Keratinocyte (primary cell): Measurements from ENCODE around the gene RARA. TPM values are rescaled to one million over a fixed set of nuclear protein-coding genes. Genes with fewer than 3 reads are reported as not detected.

Experiments used
- DNase-seq: peaks from one replicate; pipeline ENCODE4 v3.0.0-alpha.2; 2011; ENCODE audit warnings: low read depth, missing footprints, low spot score
- FAIRE-seq: peaks from 2 replicates; lab custom pipeline; 2011; peaks lifted over from hg19 to GRCh38; lab: Jason Lieb, UNC
- H2AFZ ChIP-seq: 2 replicates; pipeline ENCODE4 v1.6.0; 2012; ENCODE audit warnings: low read length, control low read depth, inconsistent platforms; ENCODE audit not compliant: control insufficient read depth
- H3K27ac ChIP-seq: 2 replicates; pipeline ENCODE4 v1.5.1; 2011; ENCODE audit warnings: low read length; ENCODE audit not compliant: control insufficient read depth, insufficient read depth
- H3K27me3 ChIP-seq: 3 replicates; pipeline ENCODE4 v1.6.0; 2011; ENCODE audit warnings: low read length; ENCODE audit not compliant: control insufficient read depth, insufficient read depth; ENCODE audit errors: extremely low read depth
- H3K36me3 ChIP-seq, 2 experiments: 2 replicates in 1 of 2; 3 replicates in 1 of 2; pipeline ENCODE4 v1.5.1; 2011; ENCODE audit warnings: low read length in 2 of 2, mild to moderate bottlenecking in 1 of 2; ENCODE audit not compliant: control insufficient read depth in 2 of 2, insufficient read depth in 2 of 2; ENCODE audit errors: extremely low read depth in 1 of 2
- H3K4me1 ChIP-seq: 3 replicates; pipeline ENCODE4 v1.5.1; 2011; ENCODE audit warnings: low read length; ENCODE audit not compliant: control insufficient read depth, insufficient read depth; ENCODE audit errors: extremely low read depth
- H3K4me2 ChIP-seq: 3 replicates; pipeline ENCODE4 v1.6.0; 2011; ENCODE audit warnings: low read depth, low read length; ENCODE audit not compliant: control insufficient read depth, insufficient read depth; ENCODE audit errors: extremely low read depth
- H3K4me3 ChIP-seq, 3 experiments: fragments of 200-600 bp in 1 of 3; sonication (generic) in 1 of 3; 2 replicates in 2 of 3; 3 replicates in 1 of 3; pipeline ENCODE4 v1.5.1; 2011 to 2016; ENCODE audit warnings: low read length in 3 of 3, mild to moderate bottlenecking in 3 of 3, control low read depth in 2 of 3, inconsistent platforms in 1 of 3, low read depth in 1 of 3, mixed read lengths in 1 of 3, mixed run types in 1 of 3, moderate library complexity in 1 of 3; ENCODE audit not compliant: control insufficient read depth in 2 of 3, insufficient read depth in 2 of 3; ENCODE audit errors: extremely low read depth in 1 of 3
- H3K79me2 ChIP-seq: 2 replicates; pipeline ENCODE4 v1.6.0; 2012; ENCODE audit warnings: low read length; ENCODE audit not compliant: control insufficient read depth, insufficient read depth
- H3K9ac ChIP-seq: 3 replicates; pipeline ENCODE4 v1.6.0; 2011; ENCODE audit warnings: low read length; ENCODE audit not compliant: control insufficient read depth, insufficient read depth; ENCODE audit errors: extremely low read depth
- H3K9me1 ChIP-seq: 3 replicates; pipeline ENCODE4 v1.6.0; 2011; ENCODE audit warnings: low read length; ENCODE audit not compliant: control insufficient read depth, insufficient read depth; ENCODE audit errors: extremely low read depth
- H3K9me3 ChIP-seq: 2 replicates; pipeline ENCODE4 v1.5.1; 2012; ENCODE audit warnings: low read depth, low read length; ENCODE audit not compliant: control insufficient read depth
- H4K20me1 ChIP-seq: 3 replicates; pipeline ENCODE4 v1.6.0; 2011; ENCODE audit warnings: low read length; ENCODE audit not compliant: control insufficient read depth, insufficient read depth; ENCODE audit errors: extremely low read depth
- CTCF ChIP-seq, 3 experiments: IDR thresholded peaks in 1 of 3; conservative IDR thresholded peaks in 1 of 3; optimal IDR thresholded peaks in 1 of 3; 2 replicates in 2 of 3; 3 replicates in 1 of 3; pipeline versions ENCODE3 to v1.5.1; 2011; ENCODE audit warnings: low read length in 3 of 3, mild to moderate bottlenecking in 3 of 3, moderate library complexity in 2 of 3, control low read depth in 1 of 3, inconsistent platforms in 1 of 3; ENCODE audit not compliant: insufficient read depth in 2 of 3; ENCODE audit errors: extremely low read depth in 1 of 3
- EZH2 ChIP-seq: IDR thresholded peaks from one replicate; pipeline ENCODE4 v1.6.1; 2012; ENCODE audit warnings: inconsistent platforms, mild to moderate bottlenecking, low read length, moderate library complexity
- dilution Hi-C: fragments of 300-500 bp; cut with MboI; formaldehyde crosslinking; loops from one replicate; pipeline ENCODE4 v1.7.0; 2020; ENCODE audit warnings: low sequenced_read_pairs; ENCODE audit not compliant: extremely low pct_ligation_motif_present
- polyA plus RNA-seq, 5 experiments: library from polyadenylated mRNA; depleted of rRNA in 3 of 5; stranded (reverse) in 3 of 5; stranded (forward) in 1 of 5; unstranded in 1 of 5; fragments of >200 nt; gene quantifications; 1 replicate in 1 of 5; 2 replicates in 3 of 5; 3 replicates in 1 of 5; pipeline versions ENCODE4 v1.2.1 to v1.2.3, GENCODE V29; 2011 to 2012; ENCODE audit warnings: missing spikeins in 2 of 5, low read depth in 1 of 5, low replicate concordance in 1 of 5

Gene RARA
- polyA plus RNA-seq, 1 donor (not counting 4 experiments of a cell fraction or from before 2014, with no cell fraction given) = 3.8 TPM

- Histone ChIP-seq H3K4me3 (no peak overlapping the region), H3K36me3 (peaks cover 14 to 15% of the 10 kb centered on the region in 2 experiments), H2AFZ (no peak overlapping the region), H3K27me3 (no peaks in the 10 kb centered on the region), H3K79me2 (peaks cover 5% of the 10 kb centered on the region), H3K4me1 (peaks cover 8% of the 10 kb centered on the region), H3K27ac (no peak overlapping the region), H4K20me1 (no peaks in the 10 kb centered on the region), H3K9me1 (no peaks in the 10 kb centered on the region), H3K9me3 (no peaks in the 10 kb centered on the region), H3K4me2 (no peak overlapping the region), H3K9ac (no peak overlapping the region)
- FAIRE-seq (no peak), DNase-seq (no peak)
- TF ChIP-seq CTCF (optimal IDR thresholded peaks at IDR 0.05 in 1 of 3, IDR thresholded peaks at IDR 0.05 in 1 of 3, conservative IDR thresholded peaks at IDR 0.05 in 1 of 3; ENCODE audit: extremely low read depth in 1 of 3, insufficient read depth in 2 of 3, low read length in 3 of 3) (peak; percentile 73 to 94 (median 91)), EZH2 (no peak)
- dilution Hi-C loops = no loop called here
These were observed 46.3 kb downstream of the RARA start for GRCh38 chr17:40355123-40355803.

- Histone ChIP-seq H3K27me3 (no peaks in the 10 kb centered on the region), H3K9me1 (no peaks in the 10 kb centered on the region), H3K27ac (no peak overlapping the region), H3K36me3 (peaks cover 14 to 15% of the 10 kb centered on the region in 2 experiments), H4K20me1 (no peaks in the 10 kb centered on the region), H2AFZ (no peak overlapping the region), H3K79me2 (no peaks in the 10 kb centered on the region), H3K4me3 (no peak overlapping the region), H3K9me3 (no peaks in the 10 kb centered on the region), H3K9ac (no peak overlapping the region), H3K4me2 (no peak overlapping the region), H3K4me1 (peaks cover 3% of the 10 kb centered on the region)
- DNase-seq = no peak
- no peak for FAIRE-seq
- TF ChIP-seq CTCF (optimal IDR thresholded peaks at IDR 0.05 in 1 of 3, IDR thresholded peaks at IDR 0.05 in 1 of 3, conservative IDR thresholded peaks at IDR 0.05 in 1 of 3; ENCODE audit: extremely low read depth in 1 of 3, insufficient read depth in 2 of 3, low read length in 3 of 3) (no peak), EZH2 (no peak)
- dilution Hi-C loops = no loop called here
These were observed 47.1 kb downstream of the RARA start for GRCh38 chr17:40355804-40356758.
